ENCODE results near the gene FAF1.
"Not testable (repeated sequence)": the region's sequence is repeated elsewhere in the genome, so short reads cannot be mapped to it uniquely, and the experiment has no call there.

FAF1 gene

GRCh38 chr1:50952566-50952965 lies 7.5 kb downstream of the FAF1 start:
- peaks cover 39% of the 10 kb centered on the region for H3K4me1 Mint-ChIP-seq (ENCODE audit: low read depth)
- not testable (repeated sequence) for H3K4me3 Mint-ChIP-seq; H3K36me3 Mint-ChIP-seq; H3K27ac Mint-ChIP-seq; H3K27me3 Mint-ChIP-seq; H3K9me3 Mint-ChIP-seq (ENCODE audit: low read depth)

DNA sequence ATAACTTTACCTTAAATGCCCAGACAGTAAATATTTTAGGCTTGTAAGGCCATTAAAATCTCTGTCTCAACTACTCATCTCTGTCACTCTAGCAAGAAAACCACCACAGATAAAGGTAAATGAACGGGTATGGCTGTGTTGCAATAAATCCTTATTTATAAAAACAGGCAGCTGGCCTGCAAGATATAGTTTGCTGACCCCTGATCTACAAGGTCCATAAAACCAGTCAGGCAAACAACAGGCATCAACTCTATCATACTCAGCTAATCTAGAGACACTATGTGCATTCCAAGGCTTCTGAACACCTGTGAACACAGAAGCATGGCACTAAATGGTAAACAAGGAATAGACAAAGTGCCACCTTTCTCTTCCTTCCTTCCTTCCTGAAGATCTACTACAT lies 9.7 kb downstream of the FAF1 start:
- Mint-ChIP-seq H3K36me3 (peaks cover 11% of the 10 kb centered on the region), H3K4me3 (no peak overlapping the region), H3K4me1 (ENCODE audit: low read depth) (peaks cover 49% of the 10 kb centered on the region), H3K27ac (no peak overlapping the region), H3K9me3 (ENCODE audit: low read depth) (no peaks in the 10 kb centered on the region), H3K27me3 (no peaks in the 10 kb centered on the region)

- peaks cover 11% of the 10 kb centered on the region for H3K36me3 Mint-ChIP-seq
- no peaks in the 10 kb centered on the region for H3K27me3 Mint-ChIP-seq
- peaks cover 43% of the 10 kb centered on the region for H3K4me1 Mint-ChIP-seq (ENCODE audit: low read depth)
- H3K4me3 Mint-ChIP-seq: no peak overlapping the region
- no peak overlapping the region for H3K27ac Mint-ChIP-seq
- H3K9me3 Mint-ChIP-seq (ENCODE audit: low read depth): no peaks in the 10 kb centered on the region
Measured at GRCh38 chr1:50949286-50949982, 10.6 kb downstream of the FAF1 start.

- no peak overlapping the region for H3K27ac Mint-ChIP-seq
- no peak overlapping the region for H3K4me3 Mint-ChIP-seq
- peaks cover 39% of the 10 kb centered on the region for H3K4me1 Mint-ChIP-seq (ENCODE audit: low read depth)
- peaks cover 13% of the 10 kb centered on the region for H3K36me3 Mint-ChIP-seq
- no peaks in the 10 kb centered on the region for H3K9me3 Mint-ChIP-seq (ENCODE audit: low read depth)
- H3K27me3 Mint-ChIP-seq: no peaks in the 10 kb centered on the region
Measured at GRCh38 chr1:50942334-50942733, 17.7 kb downstream of the FAF1 start.

GRCh38 chr1:50940291-50940690 lies 19.8 kb downstream of the FAF1 start:
- no peaks in the 10 kb centered on the region for H3K9me3 Mint-ChIP-seq (ENCODE audit: low read depth)
- no peak overlapping the region for H3K27ac Mint-ChIP-seq
- no peak overlapping the region for H3K4me3 Mint-ChIP-seq
- peaks cover 6% of the 10 kb centered on the region for H3K36me3 Mint-ChIP-seq
- no peaks in the 10 kb centered on the region for H3K27me3 Mint-ChIP-seq
- peaks cover 34% of the 10 kb centered on the region for H3K4me1 Mint-ChIP-seq (ENCODE audit: low read depth)

DNA sequence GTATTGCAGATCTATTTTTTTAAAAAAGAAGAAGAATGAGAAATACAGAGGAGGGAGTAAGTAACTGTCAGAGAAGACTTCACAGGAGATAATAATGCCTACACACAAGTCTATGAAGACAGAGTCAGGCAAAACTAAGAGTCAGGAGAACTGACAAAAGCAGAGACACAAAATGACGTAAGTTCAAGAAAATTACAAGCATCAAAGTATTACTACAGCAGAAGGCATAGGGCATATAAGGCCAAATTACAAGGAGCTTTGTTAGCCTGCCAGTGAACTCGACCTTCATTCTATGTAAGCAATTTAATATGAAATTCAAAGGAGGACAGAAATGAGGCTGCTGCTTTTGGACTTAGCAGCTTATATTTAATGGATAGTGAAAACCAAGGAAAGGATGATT lies 23.7 kb downstream of the FAF1 start:
- no peaks in the 10 kb centered on the region for H3K27me3 Mint-ChIP-seq
- peaks cover 29% of the 10 kb centered on the region for H3K4me1 Mint-ChIP-seq (ENCODE audit: low read depth)
- H3K4me3 Mint-ChIP-seq: no peak overlapping the region
- no peaks in the 10 kb centered on the region for H3K9me3 Mint-ChIP-seq (ENCODE audit: low read depth)
- H3K36me3 Mint-ChIP-seq: peaks cover 4% of the 10 kb centered on the region
- H3K27ac Mint-ChIP-seq: peak overlapping the region; percentile 13

- not testable (repeated sequence) for H3K27ac Mint-ChIP-seq; H3K27me3 Mint-ChIP-seq; H3K36me3 Mint-ChIP-seq; H3K4me3 Mint-ChIP-seq; H3K9me3 Mint-ChIP-seq (ENCODE audit: low read depth)
- peaks cover 35% of the 10 kb centered on the region for H3K4me1 Mint-ChIP-seq (ENCODE audit: low read depth)
Measured at GRCh38 chr1:50935276-50935675, 24.8 kb downstream of the FAF1 start.

GRCh38 chr1:50934838-50935237 lies 25.2 kb downstream of the FAF1 start:
- Mint-ChIP-seq H3K27ac (no peak overlapping the region), H3K36me3 (peaks cover 4% of the 10 kb centered on the region), H3K4me3 (no peak overlapping the region), H3K27me3 (no peaks in the 10 kb centered on the region), H3K9me3 (ENCODE audit: low read depth) (no peaks in the 10 kb centered on the region), H3K4me1 (ENCODE audit: low read depth) (peaks cover 39% of the 10 kb centered on the region)

GRCh38 chr1:50933770-50934169 lies 26.3 kb downstream of the FAF1 start:
- not testable (repeated sequence) for H3K36me3 Mint-ChIP-seq; H3K4me3 Mint-ChIP-seq; H3K27ac Mint-ChIP-seq; H3K9me3 Mint-ChIP-seq (ENCODE audit: low read depth); H3K27me3 Mint-ChIP-seq
- H3K4me1 Mint-ChIP-seq (ENCODE audit: low read depth): peaks cover 39% of the 10 kb centered on the region

DNA sequence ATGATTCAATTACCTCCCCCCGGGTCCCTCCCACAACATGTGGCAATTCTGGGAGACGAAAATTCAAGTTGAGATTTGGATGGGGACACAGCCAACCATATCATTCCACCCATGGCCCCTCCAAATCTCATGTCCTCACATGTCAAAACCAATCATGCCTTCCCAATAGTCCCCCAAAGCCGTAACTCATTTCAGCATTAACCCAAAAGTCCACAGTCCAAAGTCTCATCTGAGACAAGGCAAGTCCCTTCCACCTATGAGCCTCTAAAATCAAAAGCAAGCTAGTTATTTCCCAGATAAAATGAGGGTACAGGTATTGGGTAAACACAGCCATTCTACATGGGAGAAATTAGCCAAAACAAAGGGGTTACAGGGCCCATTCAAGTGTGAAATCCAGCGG lies 28.0 kb downstream of the FAF1 start:
- peak overlapping the region; percentile 74 for H3K27ac Mint-ChIP-seq
- H3K4me1 Mint-ChIP-seq (ENCODE audit: low read depth): peaks cover 38% of the 10 kb centered on the region
- not testable (repeated sequence) for H3K9me3 Mint-ChIP-seq (ENCODE audit: low read depth); H3K36me3 Mint-ChIP-seq; H3K4me3 Mint-ChIP-seq; H3K27me3 Mint-ChIP-seq

DNA sequence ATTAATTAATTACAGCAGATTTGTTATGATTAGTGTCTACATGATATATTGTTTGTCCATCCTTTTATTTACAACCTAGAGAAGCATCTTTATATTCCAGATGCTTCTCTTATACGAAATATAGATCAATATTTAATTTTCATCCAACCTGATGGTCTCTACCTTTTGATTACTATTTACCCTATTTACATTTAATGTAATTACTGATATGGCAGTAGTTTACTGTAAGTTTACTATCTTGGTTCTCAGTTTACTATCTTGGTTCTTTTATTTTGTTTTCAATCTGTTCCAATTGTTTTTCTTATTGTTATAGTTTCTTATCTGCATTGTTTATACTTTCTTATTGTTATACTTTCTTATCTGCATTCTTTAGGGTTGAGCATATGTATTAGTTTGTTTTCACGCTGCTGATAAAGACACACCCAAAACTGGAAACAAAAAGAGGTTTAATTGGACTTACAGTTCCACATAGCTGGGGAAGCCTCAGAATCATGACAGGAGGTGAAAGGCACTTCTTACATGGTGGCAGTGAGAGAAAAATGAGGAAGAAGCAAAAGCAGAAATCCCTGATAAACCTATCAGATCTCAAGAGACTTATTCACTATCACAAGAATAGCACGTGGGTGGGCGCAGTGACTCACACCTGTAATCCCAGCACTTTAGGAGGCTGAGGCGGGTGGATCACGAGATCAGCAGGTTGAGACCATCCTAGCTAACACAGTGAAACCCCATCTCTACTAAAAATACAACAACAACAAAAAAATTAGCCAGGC lies 28.9 kb downstream of the FAF1 start:
- peaks cover 9% of the 10 kb centered on the region for H3K36me3 Mint-ChIP-seq
- H3K4me3 Mint-ChIP-seq: no peak overlapping the region
- no peaks in the 10 kb centered on the region for H3K27me3 Mint-ChIP-seq
- peaks cover 34% of the 10 kb centered on the region for H3K4me1 Mint-ChIP-seq (ENCODE audit: low read depth)
- no peaks in the 10 kb centered on the region for H3K9me3 Mint-ChIP-seq (ENCODE audit: low read depth)
- H3K27ac Mint-ChIP-seq: peak overlapping the region; percentile 16

GRCh38 chr1:50930193-50930592 lies 29.9 kb downstream of the FAF1 start:
- Mint-ChIP-seq H3K9me3 (ENCODE audit: low read depth) (no peaks in the 10 kb centered on the region), H3K4me1 (ENCODE audit: low read depth) (peaks cover 34% of the 10 kb centered on the region), H3K4me3 (no peak overlapping the region), H3K27me3 (no peaks in the 10 kb centered on the region), H3K36me3 (peaks cover 13% of the 10 kb centered on the region), H3K27ac (no peak overlapping the region)

DNA sequence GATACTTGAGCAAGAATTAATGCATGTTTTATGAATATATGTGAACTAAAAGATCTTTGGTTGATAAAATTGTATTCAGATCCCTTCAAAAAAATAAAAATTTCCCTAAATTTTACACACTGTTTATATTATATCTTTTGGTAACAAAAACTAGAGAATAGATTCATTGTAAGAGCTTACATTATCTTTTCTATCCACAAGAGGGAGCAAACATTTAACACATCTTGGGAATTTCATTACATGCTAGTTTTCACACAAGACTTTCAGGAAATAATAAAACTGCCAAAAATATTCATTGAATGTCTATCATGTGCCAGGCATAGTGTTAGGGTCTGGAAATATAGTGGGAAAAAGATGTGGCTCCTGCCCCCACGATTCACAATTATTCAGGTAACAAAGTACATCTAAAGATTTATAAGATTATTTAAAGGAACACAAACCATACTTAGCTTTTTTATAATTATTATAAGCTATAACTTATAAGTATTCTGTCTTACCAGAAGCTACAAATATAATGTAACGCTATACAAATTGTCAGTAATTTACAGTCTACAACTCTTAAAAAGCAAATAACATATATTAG lies 30.6 kb downstream of the FAF1 start:
- H3K9me3 Mint-ChIP-seq (ENCODE audit: low read depth): no peaks in the 10 kb centered on the region
- H3K36me3 Mint-ChIP-seq: peaks cover 13% of the 10 kb centered on the region
- H3K27ac Mint-ChIP-seq: no peak overlapping the region
- no peak overlapping the region for H3K4me3 Mint-ChIP-seq
- H3K27me3 Mint-ChIP-seq: no peaks in the 10 kb centered on the region
- peaks cover 33% of the 10 kb centered on the region for H3K4me1 Mint-ChIP-seq (ENCODE audit: low read depth)

DNA sequence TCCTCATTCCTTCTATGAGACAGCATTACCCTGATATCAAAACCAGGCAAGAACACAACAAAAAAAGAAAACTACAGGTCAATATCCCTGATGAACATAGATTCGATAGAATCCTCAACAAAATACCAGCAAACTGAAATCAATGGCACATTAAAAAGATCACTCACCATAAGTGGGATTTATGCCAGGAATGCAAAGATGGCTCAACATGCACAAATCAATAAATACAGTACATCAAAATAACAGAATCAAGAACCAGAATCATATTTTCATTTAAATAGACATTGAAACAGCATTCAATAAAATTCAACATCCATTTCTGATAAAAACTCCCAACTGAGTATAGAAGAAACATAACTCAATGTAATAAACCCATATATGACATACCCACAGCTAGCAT lies 36.5 kb downstream of the FAF1 start:
- Mint-ChIP-seq H3K27me3 (no peaks in the 10 kb centered on the region), H3K4me3 (no peak overlapping the region), H3K36me3 (peaks cover 26% of the 10 kb centered on the region), H3K9me3 (ENCODE audit: low read depth) (peaks cover 12% of the 10 kb centered on the region), H3K4me1 (ENCODE audit: low read depth) (peaks cover 21% of the 10 kb centered on the region), H3K27ac (no peak overlapping the region)

GRCh38 chr1:50921029-50921428 lies 39.0 kb downstream of the FAF1 start:
- no peak overlapping the region for H3K27ac Mint-ChIP-seq
- H3K4me1 Mint-ChIP-seq (ENCODE audit: low read depth): peaks cover 30% of the 10 kb centered on the region
- no peak overlapping the region for H3K4me3 Mint-ChIP-seq
- H3K27me3 Mint-ChIP-seq: no peaks in the 10 kb centered on the region
- peaks cover 12% of the 10 kb centered on the region for H3K9me3 Mint-ChIP-seq (ENCODE audit: low read depth)
- H3K36me3 Mint-ChIP-seq: peaks cover 21% of the 10 kb centered on the region
